PC-3 (cell line): ENCODE results near the gene CHID1. TPM values are rescaled to one million over a fixed set of nuclear protein-coding genes. Genes with fewer than 3 reads are reported as not detected.

Experiments
- ATAC-seq: fragments of 200-7000 bp; cut with Tn5 transposase; 2 replicates; pipeline ENCODE4 v1.9.1; 2020; ENCODE audit warnings: mild to moderate bottlenecking, moderate library complexity
- BruUV-seq: library from RNA; stranded (reverse); fragments of 400-500 nt; replicated peaks from 2 replicates; lab custom pipeline; 2021; lab: Mats Ljungman, UMichigan
- CTCF ChIA-PET: fragments of 300-600 bp; sonication (Branson Sonifier 250); formaldehyde crosslinking; loops from one replicate; lab custom pipeline; 2022; ENCODE audit warnings: antibody characterized with exemption; lab: Charles Lee
- POLR2A ChIA-PET: fragments of 300-600 bp; sonication (Branson Sonifier 250); formaldehyde crosslinking; loops from one replicate; lab custom pipeline; 2022; ENCODE audit warnings: antibody characterized with exemption; ENCODE audit not compliant: unreplicated experiment; lab: Charles Lee
- DNase-seq: peaks from one replicate; pipeline ENCODE4 v3.0.0-alpha.2; 2015
- H2AFZ ChIP-seq: fragments of 300-600 bp; sonication (generic); 2 replicates; pipeline ENCODE4 v1.6.0; 2016; ENCODE audit warnings: antibody characterized with exemption, low read length
- H3F3A ChIP-seq: fragments of 300-600 bp; sonication (generic); one replicate; pipeline ENCODE4 v1.6.0; 2017; ENCODE audit warnings: antibody characterized with exemption, low read length, control low read depth, mild to moderate bottlenecking; ENCODE audit not compliant: unreplicated experiment
- H3K27ac ChIP-seq: fragments of 300-600 bp; sonication (generic); 2 replicates; pipeline ENCODE4 v1.5.1; 2016; ENCODE audit warnings: mild to moderate bottlenecking, low read length
- H3K27me3 ChIP-seq: fragments of 300-600 bp; sonication (generic); 2 replicates; pipeline ENCODE4 v1.6.1; 2016; ENCODE audit warnings: low read length, mixed read lengths
- H3K36me3 ChIP-seq: fragments of 300-600 bp; sonication (generic); 2 replicates; pipeline ENCODE4 v1.6.1; 2016; ENCODE audit warnings: low read depth, mixed run types, low read length, mixed read lengths
- H3K4me1 ChIP-seq: fragments of 300-600 bp; sonication (generic); 2 replicates; pipeline ENCODE4 v1.5.1; 2016; ENCODE audit warnings: low read length; ENCODE audit not compliant: insufficient read depth
- H3K4me2 ChIP-seq: fragments of 300-600 bp; sonication (generic); 2 replicates; pipeline ENCODE4 v1.6.0; 2016; ENCODE audit warnings: low read length
- H3K4me3 ChIP-seq: fragments of 300-600 bp; sonication (generic); 2 replicates; pipeline ENCODE4 v1.5.1; 2016; ENCODE audit warnings: mild to moderate bottlenecking, low read length, mixed read lengths
- H3K79me2 ChIP-seq: fragments of 300-600 bp; sonication (generic); 2 replicates; pipeline ENCODE4 v1.6.1; 2017; ENCODE audit warnings: low read length, mixed read lengths
- H3K9ac ChIP-seq: fragments of 300-600 bp; sonication (generic); 2 replicates; pipeline ENCODE4 v1.6.0; 2016; ENCODE audit warnings: mild to moderate bottlenecking, low read length
- H3K9me2 ChIP-seq: fragments of 300-600 bp; sonication (generic); replicated peaks from 2 replicates; pipeline ENCODE4 v1.6.1; 2016; ENCODE audit warnings: mixed run types, low read length, mixed read lengths
- H3K9me3 ChIP-seq: fragments of 300-600 bp; sonication (generic); 2 replicates; pipeline ENCODE4 v1.6.1; 2016; ENCODE audit warnings: low read length, mixed read lengths
- H4K20me1 ChIP-seq: fragments of 300-600 bp; sonication (generic); 2 replicates; pipeline ENCODE4 v1.6.1; 2016; ENCODE audit warnings: low read length, mixed read lengths
- EZH2 ChIP-seq: fragments of 300-600 bp; sonication (generic); IDR thresholded peaks from one replicate; pipeline ENCODE4 v1.6.1; 2017; ENCODE audit warnings: antibody characterized with exemption, mild to moderate bottlenecking, low read length; ENCODE audit not compliant: unreplicated experiment
- EZH2phosphoT487 ChIP-seq: fragments of 300-600 bp; sonication (generic); IDR thresholded peaks from 2 replicates; pipeline ENCODE4 v1.6.1; 2018; ENCODE audit warnings: mild to moderate bottlenecking, antibody characterized with exemption, low read length, borderline replicate concordance
- intact Hi-C: fragments of 100-400 bp; cut with micrococcal nuclease; formaldehyde crosslinking; loops from 2 replicates; pipeline ENCODE4 v1.9.0; 2023
- total RNA-seq: library from RNA; depleted of rRNA; stranded (reverse); fragments of >200 nt; gene quantifications from 2 replicates; pipeline ENCODE4 v1.2.3, GENCODE V29; 2014
- TF ChIP-seq, protein P1 (sequence below): fragments of 300-600 bp; sonication (generic); conservative IDR thresholded peaks from 2 replicates; pipeline ENCODE4 v1.5.1; 2017; ENCODE audit warnings: antibody characterized with exemption, low read depth, mild to moderate bottlenecking, low read length

Gene CHID1
- total RNA-seq, 1 experiment from 2014 or later = 70.2 TPM

DNA sequence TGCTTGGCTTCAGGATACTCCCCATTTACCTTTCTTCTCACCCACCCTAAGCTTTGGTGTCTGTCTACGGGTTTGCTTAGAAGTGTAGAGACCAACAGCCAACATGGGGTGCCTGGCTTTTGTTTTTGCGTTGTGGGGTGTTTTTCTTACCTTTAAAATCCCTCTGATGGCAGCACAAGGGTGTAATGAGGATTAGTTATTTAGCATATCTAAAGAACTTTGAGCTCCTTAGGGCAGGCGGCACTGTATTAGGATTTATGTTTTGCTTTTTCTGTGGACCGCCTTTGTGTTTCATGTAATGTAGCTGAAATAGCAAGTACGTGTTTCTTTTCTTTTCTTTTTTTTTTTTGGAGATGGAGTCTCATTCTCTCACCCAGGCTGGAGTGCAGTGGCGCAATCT, 23.9 kb upstream of the CHID1 start:
- Histone ChIP-seq H3K4me3 (no peak overlapping the region), H3K79me2 (peaks cover 93% of the 10 kb centered on the region), H3K9me3 (no peaks in the 10 kb centered on the region), H3K4me2 (no peak overlapping the region), H3K9me2 (no peaks in the 10 kb centered on the region), H2AFZ (no peak overlapping the region), H3K36me3 (no peaks in the 10 kb centered on the region), H3K27me3 (no peaks in the 10 kb centered on the region), H3K4me1 (no peaks in the 10 kb centered on the region), H4K20me1 (no peaks in the 10 kb centered on the region; the same call in 1 of the 2 replicates), H3K9ac (no peak overlapping the region), H3F3A (no peaks in the 10 kb centered on the region), H3K27ac (no peak overlapping the region)
- intact Hi-C loops = no loop called here
- BruUV-seq = no TSS peak
- POLR2A ChIA-PET = no interaction called here
- TF ChIP-seq EZH2phosphoT487 (no peak), EZH2 (no peak)
- TF ChIP-seq, protein P1, sequence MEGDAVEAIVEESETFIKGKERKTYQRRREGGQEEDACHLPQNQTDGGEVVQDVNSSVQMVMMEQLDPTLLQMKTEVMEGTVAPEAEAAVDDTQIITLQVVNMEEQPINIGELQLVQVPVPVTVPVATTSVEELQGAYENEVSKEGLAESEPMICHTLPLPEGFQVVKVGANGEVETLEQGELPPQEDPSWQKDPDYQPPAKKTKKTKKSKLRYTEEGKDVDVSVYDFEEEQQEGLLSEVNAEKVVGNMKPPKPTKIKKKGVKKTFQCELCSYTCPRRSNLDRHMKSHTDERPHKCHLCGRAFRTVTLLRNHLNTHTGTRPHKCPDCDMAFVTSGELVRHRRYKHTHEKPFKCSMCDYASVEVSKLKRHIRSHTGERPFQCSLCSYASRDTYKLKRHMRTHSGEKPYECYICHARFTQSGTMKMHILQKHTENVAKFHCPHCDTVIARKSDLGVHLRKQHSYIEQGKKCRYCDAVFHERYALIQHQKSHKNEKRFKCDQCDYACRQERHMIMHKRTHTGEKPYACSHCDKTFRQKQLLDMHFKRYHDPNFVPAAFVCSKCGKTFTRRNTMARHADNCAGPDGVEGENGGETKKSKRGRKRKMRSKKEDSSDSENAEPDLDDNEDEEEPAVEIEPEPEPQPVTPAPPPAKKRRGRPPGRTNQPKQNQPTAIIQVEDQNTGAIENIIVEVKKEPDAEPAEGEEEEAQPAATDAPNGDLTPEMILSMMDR = no peak
- DNase-seq = no peak
- ATAC-seq = no peak
- CTCF ChIA-PET = no interaction called here

DNA sequence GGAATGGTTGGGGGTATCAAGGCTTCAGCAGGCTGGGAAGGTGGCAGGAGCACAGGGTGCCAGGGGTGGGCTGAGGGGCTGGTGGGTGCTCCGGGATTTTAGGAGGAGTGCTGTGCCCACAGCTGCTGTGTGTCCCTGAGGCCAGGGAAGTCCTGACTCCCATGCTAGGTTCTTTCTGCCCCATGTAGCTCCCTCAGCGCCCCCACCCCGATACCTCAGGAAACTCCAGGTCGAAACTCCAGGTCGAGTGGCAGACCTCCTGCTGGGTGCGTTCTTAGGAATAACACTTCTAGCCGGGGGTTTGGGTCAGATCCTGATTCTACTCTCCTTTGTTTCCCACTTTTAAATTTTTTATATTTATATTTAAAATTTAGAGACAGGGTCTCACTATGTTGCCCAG, 23.3 kb upstream of the CHID1 start:
- H3K4me3 ChIP-seq = no peak overlapping the region
- H3K27me3 ChIP-seq = no peaks in the 10 kb centered on the region
- ChIA-PET CTCF (no interaction called here), POLR2A (no interaction called here)
- H3K4me2 ChIP-seq = no peak overlapping the region
- TF ChIP-seq, protein P1 = no peak
- TF ChIP-seq EZH2 (no peak), EZH2phosphoT487 (no peak)
- peaks cover 93% of the 10 kb centered on the region for H3K79me2 ChIP-seq
- H3K9me3 ChIP-seq = no peaks in the 10 kb centered on the region
- DNase-seq (no peak), ATAC-seq (no peak)
- H3K27ac ChIP-seq = no peak overlapping the region
- H3F3A ChIP-seq = no peaks in the 10 kb centered on the region
- H3K36me3 ChIP-seq = no peaks in the 10 kb centered on the region
- H3K4me1 ChIP-seq = no peaks in the 10 kb centered on the region
- no peak overlapping the region for H3K9ac ChIP-seq
- BruUV-seq = no TSS peak
- no peak overlapping the region for H2AFZ ChIP-seq
- intact Hi-C loops = no loop called here
- no peaks in the 10 kb centered on the region; the same call in 1 of the 2 replicates for H4K20me1 ChIP-seq
- H3K9me2 ChIP-seq = no peaks in the 10 kb centered on the region

DNA sequence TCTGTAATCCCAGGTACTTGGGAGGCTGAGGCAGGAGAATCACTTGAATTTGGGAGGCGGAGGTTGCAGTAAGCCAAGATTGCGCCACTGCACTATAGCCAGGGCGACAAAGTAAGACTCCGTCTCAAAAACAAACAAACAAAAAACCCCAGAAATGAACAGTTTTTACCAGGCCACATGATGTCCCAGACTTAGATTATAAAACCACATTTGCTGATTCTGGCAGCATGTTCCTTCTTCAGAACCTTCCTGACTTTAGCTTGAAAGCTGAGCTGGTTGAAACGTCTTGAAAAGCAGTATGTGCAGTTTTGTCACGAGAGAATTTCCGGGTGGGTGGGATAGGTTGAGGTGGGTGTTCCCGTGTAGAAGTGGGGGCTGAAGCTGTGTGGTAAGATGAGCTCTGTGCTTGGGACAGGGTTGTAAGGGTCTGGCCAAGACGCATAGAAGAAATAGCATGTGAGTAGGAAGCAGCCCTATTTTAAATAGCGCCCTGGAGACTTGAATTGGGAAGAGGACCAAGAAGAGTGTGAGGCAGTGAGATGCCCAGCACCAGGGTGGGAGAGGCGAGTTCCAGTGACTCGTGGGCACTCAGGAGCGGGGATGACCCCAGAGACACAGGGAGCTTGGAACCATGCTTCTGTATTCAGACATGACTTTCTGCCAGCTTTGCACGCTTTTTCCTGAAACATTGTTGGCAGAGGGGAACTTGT, 22.7 kb upstream of the CHID1 start:
- DNase-seq = no peak
- TF ChIP-seq EZH2 = no peak
- TF ChIP-seq, protein P1 = no peak
- TF ChIP-seq EZH2phosphoT487 = no peak
- Histone ChIP-seq H3K79me2 (peaks cover 93% of the 10 kb centered on the region), H3K9me2 (no peaks in the 10 kb centered on the region), H3K27ac (no peak overlapping the region), H3K27me3 (no peaks in the 10 kb centered on the region), H4K20me1 (no peaks in the 10 kb centered on the region; the same call in 1 of the 2 replicates), H3K36me3 (no peaks in the 10 kb centered on the region), H3K9ac (no peak overlapping the region), H3F3A (no peaks in the 10 kb centered on the region), H3K4me3 (no peak overlapping the region), H3K4me2 (no peak overlapping the region), H2AFZ (no peak overlapping the region), H3K4me1 (no peaks in the 10 kb centered on the region), H3K9me3 (no peaks in the 10 kb centered on the region)
- ATAC-seq = no peak
- intact Hi-C loops = no loop called here
- CTCF ChIA-PET = no interaction called here
- POLR2A ChIA-PET = no interaction called here
- BruUV-seq = no TSS peak
